WTC11 (cell line): ENCODE data around the gene RAD51AP2. TPM values are rescaled to one million over a fixed set of nuclear protein-coding genes. Genes with fewer than 3 reads are reported as not detected.

Source experiments
- ATAC-seq: fragments of 200-7000 bp; cut with Tn5 transposase; 2 replicates; pipeline ENCODE4 v1.10.0; 2021; ENCODE audit warnings: mild to moderate bottlenecking, moderate library complexity
- CTCF ChIA-PET: fragments of 300-600 bp; sonication (Branson Sonifier 250); formaldehyde crosslinking; loops from one replicate; lab custom pipeline; 2021; ENCODE audit warnings: antibody characterized with exemption; lab: Charles Lee
- POLR2A ChIA-PET: fragments of 350-600 bp; sonication (Branson Sonifier 250); formaldehyde crosslinking; loops from one replicate; lab custom pipeline; 2021; ENCODE audit warnings: antibody characterized with exemption; lab: Charles Lee
- DNase-seq: peaks from one replicate; pipeline ENCODE4 v3.0.0; 2021; ENCODE audit warnings: low spot score
- H3K27ac Mint-ChIP-seq: 2 replicates; pipeline ENCODE4 v1.8.0; 2021; ENCODE audit warnings: mixed read lengths
- H3K27me3 Mint-ChIP-seq: 2 replicates; pipeline ENCODE4 v1.8.0; 2021; ENCODE audit warnings: low read depth, mild to moderate bottlenecking, moderate library complexity, mixed read lengths
- H3K36me3 Mint-ChIP-seq: 2 replicates; pipeline ENCODE4 v1.8.0; 2021; ENCODE audit warnings: mixed read lengths
- H3K4me1 Mint-ChIP-seq: 2 replicates; pipeline ENCODE4 v1.8.0; 2022; ENCODE audit warnings: mixed read lengths
- H3K4me3 Mint-ChIP-seq: 2 replicates; pipeline ENCODE4 v1.8.0; 2021; ENCODE audit warnings: mild to moderate bottlenecking, moderate library complexity, mixed read lengths
- H3K9me3 Mint-ChIP-seq: 2 replicates; pipeline ENCODE4 v1.8.0; 2021; ENCODE audit warnings: mixed read lengths
- ATF2 ChIP-seq: sonication (generic); formaldehyde crosslinking; IDR thresholded peaks from 2 replicates; pipeline ENCODE4 v1.8.1; 2022; ENCODE audit warnings: low read depth, missing genetic modification reagents, borderline replicate concordance
- CREM ChIP-seq: sonication (generic); formaldehyde crosslinking; IDR thresholded peaks from 2 replicates; pipeline ENCODE4 v1.8.1; 2022; ENCODE audit warnings: mild to moderate bottlenecking, missing genetic modification reagents, moderate library complexity
- CTCF ChIP-seq: fragments of 200-600 bp; IDR thresholded peaks from 2 replicates; pipeline ENCODE4 v1.8.0; 2022; ENCODE audit warnings: antibody characterized with exemption
- E2F4 ChIP-seq: sonication (generic); formaldehyde crosslinking; IDR thresholded peaks from 2 replicates; pipeline ENCODE4 v1.8.1; 2022; ENCODE audit warnings: low read depth, mild to moderate bottlenecking, moderate library complexity, missing genetic modification reagents, borderline replicate concordance
- FOXK1 ChIP-seq: sonication (generic); formaldehyde crosslinking; IDR thresholded peaks from 2 replicates; pipeline ENCODE4 v1.8.0; 2022; ENCODE audit warnings: mild to moderate bottlenecking, moderate library complexity, missing genetic modification reagents
- GTF2I ChIP-seq: fragments of 250-450 bp; sonication (Bioruptor Pico); conservative IDR thresholded peaks from 2 replicates; pipeline ENCODE4 v1.4.0; 2021; ENCODE audit warnings: mild to moderate bottlenecking
- HMGA2 ChIP-seq: fragments of 250-450 bp; sonication (Bioruptor Pico); IDR thresholded peaks from 2 replicates; pipeline ENCODE4 v1.4.0; 2021; ENCODE audit warnings: mild to moderate bottlenecking, moderate library complexity
- IRF1 ChIP-seq: sonication (generic); formaldehyde crosslinking; IDR thresholded peaks from 2 replicates; pipeline ENCODE4 v1.8.0; 2023; ENCODE audit warnings: missing genetic modification reagents
- IRF2 ChIP-seq: sonication (generic); formaldehyde crosslinking; IDR thresholded peaks from 2 replicates; pipeline ENCODE4 v1.8.0; 2022; ENCODE audit warnings: low read depth, missing genetic modification reagents, borderline replicate concordance
- KAT7 ChIP-seq: sonication (generic); formaldehyde crosslinking; IDR thresholded peaks from 2 replicates; pipeline ENCODE4 v1.8.1; 2023; ENCODE audit warnings: missing genetic modification reagents, mild to moderate bottlenecking, borderline replicate concordance
- NFATC4 ChIP-seq: fragments of 250-450 bp; sonication (Bioruptor Pico); IDR thresholded peaks from 2 replicates; pipeline ENCODE4 v1.9.0; 2021; ENCODE audit warnings: mild to moderate bottlenecking
- NR1H2 ChIP-seq: sonication (generic); formaldehyde crosslinking; IDR thresholded peaks from 2 replicates; pipeline ENCODE4 v1.9.0; 2021; ENCODE audit warnings: mild to moderate bottlenecking, moderate library complexity, missing genetic modification reagents
- OVOL2 ChIP-seq: fragments of 250-450 bp; sonication (Bioruptor Pico); IDR thresholded peaks from 2 replicates; pipeline ENCODE4 v1.9.0; 2021; ENCODE audit warnings: mild to moderate bottlenecking, borderline replicate concordance
- PREB ChIP-seq: sonication (generic); formaldehyde crosslinking; IDR thresholded peaks from 2 replicates; pipeline ENCODE4 v1.8.1; 2022; ENCODE audit warnings: mild to moderate bottlenecking, missing genetic modification reagents, moderate library complexity, borderline replicate concordance
- USF1 ChIP-seq: sonication (generic); formaldehyde crosslinking; IDR thresholded peaks from 2 replicates; pipeline ENCODE4 v1.8.0; 2022; ENCODE audit warnings: mild to moderate bottlenecking, missing genetic modification reagents
- ZBTB43 ChIP-seq: sonication (generic); formaldehyde crosslinking; IDR thresholded peaks from 2 replicates; pipeline ENCODE4 v1.8.1; 2023; ENCODE audit warnings: mild to moderate bottlenecking, missing genetic modification reagents
- ZNF396 ChIP-seq: fragments of 250-450 bp; sonication (Bioruptor Pico); IDR thresholded peaks from 2 replicates; pipeline ENCODE4 v1.8.0; 2021; ENCODE audit warnings: mild to moderate bottlenecking, moderate library complexity, borderline replicate concordance
- ZNF532 ChIP-seq: fragments of 250-450 bp; sonication (Bioruptor Pico); IDR thresholded peaks from 2 replicates; pipeline ENCODE4 v1.9.0; 2021; ENCODE audit warnings: mild to moderate bottlenecking, borderline replicate concordance
- total RNA-seq: library from RNA; stranded (reverse); gene quantifications from 3 replicates; pipeline ENCODE4 v1.2.3, GENCODE V29; 2021

RAD51AP2 gene
- total RNA-seq, 1 experiment from 2014 or later = 0.26 TPM

GRCh38 chr2:17506736-17507616, 11.3 kb downstream of the RAD51AP2 start:
- DNase-seq = no peak
- peaks cover 21% of the 10 kb centered on the region for H3K4me1 Mint-ChIP-seq
- no peaks in the 10 kb centered on the region for H3K27me3 Mint-ChIP-seq
- ATAC-seq = 0 out of 2 replicates have a peak, but pooled peaks have one; percentile 28
- H3K27ac Mint-ChIP-seq = no peak overlapping the region
- no peak overlapping the region for H3K4me3 Mint-ChIP-seq
- CTCF ChIA-PET = interaction anchor here (0.8 kb wide), 1 partner anchor 12 kb away, joined by 3 read pairs; no protein-coding TSS in a partner anchor
- POLR2A ChIA-PET = no interaction called here
- no peaks in the 10 kb centered on the region for H3K36me3 Mint-ChIP-seq
- TF ChIP-seq IRF2 (CRISPR knock-in tag) (no peak), ZNF396 (CRISPR knock-in tag) (no peak), NR1H2 (CRISPR knock-in tag) (no peak), CTCF (no peak), USF1 (CRISPR knock-in tag) (no peak), IRF1 (no peak), ZBTB43 (CRISPR knock-in tag) (no peak), GTF2I (CRISPR knock-in tag) (no peak), NFATC4 (CRISPR knock-in tag) (no peak), ATF2 (CRISPR knock-in tag) (no peak), ZNF532 (no peak), CREM (CRISPR knock-in tag) (no peak), E2F4 (CRISPR knock-in tag) (no peak), HMGA2 (no peak), FOXK1 (CRISPR knock-in tag) (no peak), OVOL2 (no peak), KAT7 (CRISPR knock-in tag) (no peak), PREB (no peak)
- no peaks in the 10 kb centered on the region for H3K9me3 Mint-ChIP-seq
